Measurements from ENCODE around the gene MAP4K5.

- TF ChIP-seq, protein P1, sequence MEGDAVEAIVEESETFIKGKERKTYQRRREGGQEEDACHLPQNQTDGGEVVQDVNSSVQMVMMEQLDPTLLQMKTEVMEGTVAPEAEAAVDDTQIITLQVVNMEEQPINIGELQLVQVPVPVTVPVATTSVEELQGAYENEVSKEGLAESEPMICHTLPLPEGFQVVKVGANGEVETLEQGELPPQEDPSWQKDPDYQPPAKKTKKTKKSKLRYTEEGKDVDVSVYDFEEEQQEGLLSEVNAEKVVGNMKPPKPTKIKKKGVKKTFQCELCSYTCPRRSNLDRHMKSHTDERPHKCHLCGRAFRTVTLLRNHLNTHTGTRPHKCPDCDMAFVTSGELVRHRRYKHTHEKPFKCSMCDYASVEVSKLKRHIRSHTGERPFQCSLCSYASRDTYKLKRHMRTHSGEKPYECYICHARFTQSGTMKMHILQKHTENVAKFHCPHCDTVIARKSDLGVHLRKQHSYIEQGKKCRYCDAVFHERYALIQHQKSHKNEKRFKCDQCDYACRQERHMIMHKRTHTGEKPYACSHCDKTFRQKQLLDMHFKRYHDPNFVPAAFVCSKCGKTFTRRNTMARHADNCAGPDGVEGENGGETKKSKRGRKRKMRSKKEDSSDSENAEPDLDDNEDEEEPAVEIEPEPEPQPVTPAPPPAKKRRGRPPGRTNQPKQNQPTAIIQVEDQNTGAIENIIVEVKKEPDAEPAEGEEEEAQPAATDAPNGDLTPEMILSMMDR (IDR thresholded peaks at IDR 0.05): no peak
- TF ChIP-seq POLR2A (IDR thresholded peaks at IDR 0.05): no peak
These were observed 78.5 kb downstream of the MAP4K5 start for GRCh38 chr14:50453869-50454268.
